Muscle of arm (tissue), 12 donors: ENCODE results near the gene RNF208. TPM values are rescaled to one million over a fixed set of nuclear protein-coding genes. Genes with fewer than 3 reads are reported as not detected.

Source experiments
- DNase-seq: peaks from one replicate; pipeline ENCODE4 v3.0.0-alpha.2; 2013
- polyA plus RNA-seq, 12 donors: library from polyadenylated mRNA; unstranded; fragments of 120-200 nt; gene quantifications; one replicate each; pipeline ENCODE4 v1.2.1, GENCODE V29; 2013; ENCODE audit not compliant: insufficient read length in 12 of 12

The RNF208 gene
- polyA plus RNA-seq, 12 donors = 1.7 to 7.1 (median 2.3) TPM; not detected in 2

GRCh38 chr9:137175345-137175961 lies 46.6 kb downstream of the RNF208 start:
- DNase-seq = no peak

DNA sequence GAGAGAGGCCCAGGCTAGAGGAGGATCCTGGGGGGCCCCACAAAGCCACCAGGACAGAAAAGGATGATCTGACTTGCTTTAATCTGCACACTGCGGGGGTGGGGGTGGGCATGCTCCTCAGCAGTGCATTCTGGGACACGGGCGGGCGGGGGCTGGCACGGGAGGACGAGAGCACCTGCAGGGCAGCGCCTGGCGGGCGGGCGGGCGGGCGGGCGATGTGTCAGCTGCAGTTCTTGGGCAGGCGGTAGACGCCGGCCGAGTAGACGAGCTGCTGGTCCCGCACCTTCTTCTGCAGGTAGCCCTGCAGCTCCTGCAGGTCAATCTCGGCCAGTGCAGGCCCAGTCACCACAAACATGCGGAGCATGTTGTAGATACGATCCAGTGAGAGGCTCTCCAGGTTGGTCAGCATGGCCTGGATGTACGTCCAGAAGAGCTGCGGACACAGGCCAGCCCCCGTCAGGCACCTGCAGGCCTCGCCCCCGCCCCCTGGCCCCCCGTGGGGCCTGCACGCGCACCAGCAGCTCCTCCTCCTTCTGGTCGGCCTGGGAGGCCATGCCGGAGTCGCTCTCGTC lies 47.2 kb downstream of the RNF208 start:
- DNase-seq = no peak

GRCh38 chr9:137173796-137174664 lies 48.0 kb downstream of the RNF208 start:
- DNase-seq = no peak

- DNase-seq = no peak
These were observed 48.9 kb downstream of the RNF208 start for GRCh38 chr9:137172901-137173795.

DNA sequence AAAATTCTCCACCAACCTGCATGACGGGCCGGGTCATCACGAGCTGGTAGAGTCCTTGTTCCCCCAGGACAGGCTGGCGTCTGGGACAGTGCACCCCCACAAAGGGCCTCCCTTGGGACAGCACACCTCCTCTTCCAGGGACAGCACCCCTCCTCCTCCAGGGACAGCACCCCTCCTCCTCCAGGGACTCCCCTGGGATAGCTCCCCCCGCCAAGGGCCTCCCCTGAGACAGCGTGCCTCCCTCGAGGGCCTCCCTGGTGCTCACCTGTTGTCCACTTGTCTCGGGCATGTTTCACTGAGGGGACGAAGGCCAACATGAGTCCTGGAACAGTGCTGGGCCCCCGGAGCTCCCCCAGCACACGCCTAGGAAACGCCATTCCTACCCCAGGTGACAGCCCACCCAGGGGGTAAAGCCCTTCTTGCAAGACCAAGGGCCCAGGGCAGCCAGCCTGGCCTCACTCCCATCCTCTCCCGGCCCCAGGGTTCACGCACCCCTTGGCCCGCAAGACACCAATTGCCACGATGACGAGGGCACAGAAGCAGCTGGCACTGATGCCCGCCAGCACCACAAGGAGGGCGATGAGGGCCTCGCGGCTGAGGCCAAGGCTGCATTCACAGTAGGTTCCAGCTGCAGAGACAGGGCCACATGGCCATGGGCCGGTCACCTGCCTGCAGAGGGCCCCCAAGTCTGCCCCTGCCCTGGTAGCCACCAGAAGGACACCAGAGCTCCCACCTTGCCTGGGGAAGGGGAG lies 50.7 kb downstream of the RNF208 start:
- no peak for DNase-seq

DNA sequence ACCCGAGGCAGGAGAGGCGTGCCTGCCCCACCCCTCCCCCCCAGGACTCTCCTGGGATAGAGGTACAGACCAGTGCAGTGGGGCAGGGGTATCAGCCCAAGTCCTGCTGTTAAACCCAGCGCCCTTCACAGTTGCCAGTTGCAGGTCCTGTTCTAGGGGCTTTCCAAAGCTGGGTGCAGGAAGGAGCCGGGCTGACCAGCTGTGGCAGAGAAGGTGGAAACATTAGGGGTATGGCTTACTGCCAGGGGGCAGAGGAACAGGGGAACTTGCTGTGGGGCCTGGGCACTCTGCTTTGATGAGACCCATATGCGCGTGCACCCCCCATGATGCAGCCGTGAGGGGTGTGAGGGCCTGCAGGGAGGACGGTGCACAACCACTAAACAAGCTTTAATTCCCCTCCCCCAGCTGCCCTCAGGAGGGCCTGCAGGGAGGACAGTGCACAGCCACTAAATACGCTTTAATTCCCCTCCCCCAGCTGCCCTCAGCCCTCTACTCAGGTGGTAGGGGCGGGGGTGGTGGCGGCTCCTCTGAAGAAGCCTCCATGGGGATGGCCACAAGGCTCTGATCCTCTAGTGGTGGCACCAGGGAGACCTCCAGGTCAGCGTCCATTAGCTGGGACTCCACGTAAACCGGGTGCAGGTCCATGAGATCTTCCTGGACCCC lies 51.4 kb downstream of the RNF208 start:
- no peak for DNase-seq

Other genes with a start within 250 kb of the RNF208 start
- gene PTGDS, start 244.7 kb downstream of the RNF208 start, polyA plus RNA-seq = 10 to 100 TPM in 6 of 12 donors, 1 to 10 TPM in 4, not detected in 2; 5.3 to 30.3 (median 13.6) TPM
- gene LCNL1, start 239.2 kb downstream of the RNF208 start, polyA plus RNA-seq = under 1 TPM in 10 of 12 donors, not detected in 2; 0.19 to 0.74 (median 0.54) TPM
- gene PAXX, start 229.8 kb downstream of the RNF208 start, polyA plus RNA-seq = 10 to 100 TPM in 11 of 12 donors, not detected in 1; 15.5 to 51.6 (median 19.6) TPM
- gene CLIC3, start 225.7 kb downstream of the RNF208 start, polyA plus RNA-seq = 10 to 100 TPM in 1 of 12 donors, 1 to 10 TPM in 2, under 1 TPM in 6, not detected in 3; 0.23 to 26.6 (median 0.49) TPM
- 10 to 100 TPM in 11 of 12 donors, not detected in 1; 10.1 to 28.9 (median 13.0) TPM for gene ABCA2, start 194.0 kb downstream of the RNF208 start, polyA plus RNA-seq
- gene FUT7, start 190.2 kb downstream of the RNF208 start, polyA plus RNA-seq = under 1 TPM in 3 of 12 donors, not detected in 9; 0.05 to 0.45 (median 0.08) TPM
- 10 to 100 TPM in 11 of 12 donors, not detected in 1; 26.6 to 48.0 (median 30.3) TPM for gene NPDC1, start 176.1 kb downstream of the RNF208 start, polyA plus RNA-seq
- 10 to 100 TPM in 7 of 12 donors, 1 to 10 TPM in 4, not detected in 1; 8.6 to 21.8 (median 12.8) TPM for gene ENTPD2, start 168.2 kb downstream of the RNF208 start, polyA plus RNA-seq
- gene SAPCD2, start 151.7 kb downstream of the RNF208 start, polyA plus RNA-seq = 1 to 10 TPM in 11 of 12 donors, not detected in 1; 2.0 to 8.0 (median 3.3) TPM
- 1 to 10 TPM in 10 of 12 donors, not detected in 2; 1.4 to 3.8 (median 1.8) TPM for gene UAP1L1, start 144.7 kb downstream of the RNF208 start, polyA plus RNA-seq
- 10 to 100 TPM in 11 of 12 donors, not detected in 1; 34.2 to 65.1 (median 37.7) TPM for gene MAN1B1, start 135.3 kb downstream of the RNF208 start, polyA plus RNA-seq
- gene DPP7, start 107.5 kb downstream of the RNF208 start, polyA plus RNA-seq = 10 to 100 TPM in 11 of 12 donors, not detected in 1; 16.7 to 86.0 (median 23.7) TPM
- gene GRIN1, start 83.1 kb downstream of the RNF208 start, polyA plus RNA-seq = under 1 TPM in 4 of 12 donors, not detected in 8; 0.09 to 0.84 (median 0.14) TPM
- not detected for gene LRRC26, start 52.2 kb downstream of the RNF208 start, polyA plus RNA-seq
- gene TMEM210, start 50.2 kb downstream of the RNF208 start, polyA plus RNA-seq = not detected
- gene ANAPC2, start 33.7 kb downstream of the RNF208 start, polyA plus RNA-seq = 10 to 100 TPM in 11 of 12 donors, not detected in 1; 21.1 to 36.5 (median 30.4) TPM
- 10 to 100 TPM in 11 of 12 donors, not detected in 1; 36.2 to 86.3 (median 45.8) TPM for gene SSNA1, start 33.6 kb downstream of the RNF208 start, polyA plus RNA-seq
- 10 to 100 TPM in 2 of 12 donors, 1 to 10 TPM in 9, not detected in 1; 4.2 to 10.4 (median 7.9) TPM for gene TPRN, start 21.5 kb downstream of the RNF208 start, polyA plus RNA-seq
- 10 to 100 TPM in 11 of 12 donors, not detected in 1; 20.7 to 39.2 (median 31.1) TPM for gene TMEM203, start 16.6 kb downstream of the RNF208 start, polyA plus RNA-seq
- gene NDOR1, start 16.5 kb downstream of the RNF208 start, polyA plus RNA-seq = 10 to 100 TPM in 2 of 12 donors, 1 to 10 TPM in 9, not detected in 1; 4.9 to 13.3 (median 6.9) TPM
- gene CYSRT1, start 2.9 kb upstream of the RNF208 start, polyA plus RNA-seq = 1 to 10 TPM in 9 of 12 donors, under 1 TPM in 1, not detected in 2; 0.91 to 3.2 (median 2.1) TPM
- 1 to 10 TPM in 7 of 12 donors, under 1 TPM in 3, not detected in 2; 0.66 to 2.9 (median 1.3) TPM for gene RNF224, start 5.3 kb upstream of the RNF208 start, polyA plus RNA-seq
- gene SLC34A3, start 8.7 kb upstream of the RNF208 start, polyA plus RNA-seq = 1 to 10 TPM in 6 of 12 donors, under 1 TPM in 4, not detected in 2; 0.43 to 1.6 (median 1.0) TPM
- 100 to 1,000 TPM in 11 of 12 donors, not detected in 1; 121 to 306 (median 157) TPM for gene TUBB4B, start 19.0 kb upstream of the RNF208 start, polyA plus RNA-seq
- under 1 TPM in 6 of 12 donors, not detected in 6; 0.24 to 0.54 (median 0.30) TPM for gene STPG3, start 29.0 kb upstream of the RNF208 start, polyA plus RNA-seq
- gene NELFB, start 33.1 kb upstream of the RNF208 start, polyA plus RNA-seq = 10 to 100 TPM in 11 of 12 donors, not detected in 1; 31.1 to 52.0 (median 39.2) TPM
- 10 to 100 TPM in 1 of 12 donors, 1 to 10 TPM in 10, not detected in 1; 3.5 to 14.8 (median 4.4) TPM for gene TOR4A, start 55.5 kb upstream of the RNF208 start, polyA plus RNA-seq
- 10 to 100 TPM in 2 of 12 donors, 1 to 10 TPM in 9, not detected in 1; 2.6 to 28.7 (median 4.3) TPM for gene NRARP, start 80.0 kb upstream of the RNF208 start, polyA plus RNA-seq
- gene EXD3, start 200.9 kb upstream of the RNF208 start, polyA plus RNA-seq = 10 to 100 TPM in 8 of 12 donors, 1 to 10 TPM in 3, not detected in 1; 6.7 to 21.6 (median 11.6) TPM
- 1 to 10 TPM in 10 of 12 donors, not detected in 2; 1.4 to 3.1 (median 2.4) TPM for gene NOXA1, start 201.2 kb upstream of the RNF208 start, polyA plus RNA-seq
- gene ENTPD8, start 219.1 kb upstream of the RNF208 start, polyA plus RNA-seq = 1 to 10 TPM in 1 of 12 donors, under 1 TPM in 10, not detected in 1; 0.11 to 6.2 (median 0.34) TPM
- gene NSMF, start 237.1 kb upstream of the RNF208 start, polyA plus RNA-seq = 10 to 100 TPM in 11 of 12 donors, not detected in 1; 13.4 to 40.8 (median 17.9) TPM